Anterior cingulate cortex (tissue), 58 donors: ENCODE data around the gene DHODH.

Experiments
- DNase-seq, 58 donors: peaks; one replicate each; lab custom pipeline; 2025; lab: John Stamatoyannopoulos, UW

DHODH gene

GRCh38 chr16:72013389-72013788, 4.8 kb downstream of the DHODH start:
- DNase-seq: no peak

DNA sequence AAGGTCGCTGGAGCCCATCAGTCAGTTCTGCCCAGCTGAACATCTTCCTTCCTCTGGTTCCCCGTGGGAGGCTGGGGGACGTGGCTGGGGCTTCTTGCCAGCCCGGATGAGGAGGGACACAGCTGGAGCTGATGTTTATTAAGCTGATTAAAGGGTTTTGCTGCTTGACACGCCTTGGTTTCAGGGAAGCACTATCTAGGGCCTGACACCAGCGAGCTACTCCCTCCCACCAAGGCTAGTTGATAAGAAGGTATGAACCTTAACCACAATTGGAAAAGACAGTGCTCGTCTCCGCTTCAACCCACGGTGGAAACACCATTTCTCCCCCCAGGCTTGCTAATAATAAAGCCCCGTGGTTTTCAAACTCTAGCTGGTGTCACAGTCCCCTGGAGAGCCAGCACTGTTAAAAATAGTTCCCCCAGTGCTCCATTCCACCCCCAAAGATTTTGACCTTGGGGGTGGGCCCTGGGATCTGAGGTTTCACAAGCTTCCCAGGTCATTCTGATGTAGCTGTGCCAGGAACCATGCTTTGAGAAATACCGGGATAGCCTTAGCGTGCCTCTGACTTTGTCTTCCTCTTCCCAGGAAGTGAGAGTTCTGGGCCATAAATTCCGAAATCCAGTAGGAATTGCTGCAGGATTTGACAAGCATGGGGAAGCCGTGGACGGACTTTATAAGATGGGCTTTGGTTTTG, 5.5 kb downstream of the DHODH start:
- DNase-seq: no peak

GRCh38 chr16:72014675-72015074, 6.1 kb downstream of the DHODH start:
- DNase-seq: no peak

DNA sequence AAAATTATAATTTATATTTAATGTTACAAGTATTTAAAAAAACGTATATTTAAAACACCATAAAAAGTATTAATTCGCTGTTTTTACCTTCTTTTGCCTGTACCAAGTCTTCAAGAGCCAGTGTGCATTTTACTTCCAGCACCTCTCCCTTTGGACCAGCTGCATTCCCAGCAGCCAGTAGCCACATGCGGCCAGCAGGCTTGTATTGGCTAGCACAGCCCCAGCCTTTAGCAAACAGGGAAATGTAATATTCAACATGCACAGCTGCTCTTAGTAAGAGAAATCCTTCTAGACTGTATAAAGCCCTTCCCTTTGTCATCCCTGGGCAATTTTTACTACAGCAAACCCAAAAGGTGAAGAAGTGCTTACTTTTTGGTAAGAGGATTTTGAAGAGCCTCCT, 6.6 kb downstream of the DHODH start:
- no peak for DNase-seq

DNA sequence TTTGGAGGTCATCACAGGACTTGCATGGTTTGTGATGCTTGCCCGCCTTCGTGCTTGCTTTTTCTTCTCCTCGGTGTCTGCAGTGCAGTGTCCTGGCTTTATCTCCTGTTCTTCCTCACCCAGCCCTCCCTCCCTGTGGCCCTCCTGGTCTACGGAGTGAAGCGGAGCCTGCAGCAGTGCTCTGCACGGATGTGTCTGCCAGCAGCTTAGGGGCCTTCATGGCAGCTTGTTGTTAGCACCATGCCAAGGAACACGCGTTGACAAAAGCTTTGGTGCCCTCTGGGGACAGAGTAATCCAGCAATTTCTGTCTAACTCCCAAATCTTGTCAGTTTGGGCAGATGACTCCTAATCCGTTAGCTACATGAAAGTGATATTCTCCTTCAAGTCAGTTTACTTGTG, 9.9 kb downstream of the DHODH start:
- peak in 4 of 58 donors; percentile 8 to 34 (median 11) for DNase-seq

- DNase-seq: no peak
Observed at GRCh38 chr16:72021043-72021442, 12.5 kb downstream of the DHODH start.

DNA sequence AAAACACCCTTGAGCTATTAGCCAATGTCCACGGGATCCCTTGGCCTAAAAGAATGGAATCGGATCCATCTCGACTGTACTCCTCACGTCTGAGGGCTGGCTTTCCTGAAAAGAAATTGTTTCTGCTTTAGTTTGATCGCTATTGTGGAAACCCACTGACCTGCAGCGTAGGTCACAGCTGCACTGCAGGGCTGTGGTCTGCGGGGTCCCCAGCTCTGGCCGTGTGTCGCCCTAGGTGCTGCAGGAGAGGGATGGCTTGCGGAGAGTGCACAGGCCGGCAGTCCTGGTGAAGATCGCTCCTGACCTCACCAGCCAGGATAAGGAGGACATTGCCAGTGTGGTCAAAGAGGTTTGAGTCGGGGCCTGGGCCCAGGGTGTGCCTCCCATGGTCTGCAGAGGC, 13.6 kb downstream of the DHODH start:
- DNase-seq: no peak

- DNase-seq: no peak
Observed at GRCh38 chr16:72023962-72024361, 15.4 kb downstream of the DHODH start.

DNA sequence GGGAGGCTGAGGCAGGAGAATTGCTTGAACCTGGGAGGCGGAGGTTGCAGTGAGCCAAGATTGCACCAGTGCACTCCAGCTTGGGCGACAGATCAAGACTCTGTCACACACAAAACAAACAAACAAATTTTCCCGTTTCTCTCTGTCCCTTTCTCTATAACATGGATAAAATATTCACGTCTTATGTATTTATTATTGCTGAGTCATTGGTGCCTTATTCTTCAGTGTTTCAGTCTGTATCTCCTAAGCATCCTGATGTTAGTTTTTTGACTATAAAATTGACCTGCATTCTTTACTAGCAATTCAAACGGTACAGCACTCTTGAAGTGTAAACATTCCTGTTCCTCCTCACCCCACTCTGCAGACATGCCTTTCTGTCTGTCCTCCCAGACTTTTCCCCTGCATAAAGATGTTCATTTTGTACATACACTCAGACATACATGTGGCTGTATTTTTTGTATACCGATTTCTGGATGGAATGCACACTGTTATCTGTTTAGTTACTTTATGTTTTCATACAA, 16.4 kb downstream of the DHODH start:
- no peak for DNase-seq

- DNase-seq: peak in 42 of 58 donors; percentile 5 to 71 (median 30)
Observed at GRCh38 chr16:72025404-72026114, 17.0 kb downstream of the DHODH start.

- DNase-seq: no peak
Observed at GRCh38 chr16:72027669-72028378, 19.3 kb downstream of the DHODH start.

- DNase-seq: no peak
Observed at GRCh38 chr16:72029567-72030271, 21.2 kb downstream of the DHODH start.

GRCh38 chr16:72033437-72033836, 24.9 kb downstream of the DHODH start:
- no peak for DNase-seq

GRCh38 chr16:72036098-72036497, 27.6 kb downstream of the DHODH start:
- no peak for DNase-seq

DNA sequence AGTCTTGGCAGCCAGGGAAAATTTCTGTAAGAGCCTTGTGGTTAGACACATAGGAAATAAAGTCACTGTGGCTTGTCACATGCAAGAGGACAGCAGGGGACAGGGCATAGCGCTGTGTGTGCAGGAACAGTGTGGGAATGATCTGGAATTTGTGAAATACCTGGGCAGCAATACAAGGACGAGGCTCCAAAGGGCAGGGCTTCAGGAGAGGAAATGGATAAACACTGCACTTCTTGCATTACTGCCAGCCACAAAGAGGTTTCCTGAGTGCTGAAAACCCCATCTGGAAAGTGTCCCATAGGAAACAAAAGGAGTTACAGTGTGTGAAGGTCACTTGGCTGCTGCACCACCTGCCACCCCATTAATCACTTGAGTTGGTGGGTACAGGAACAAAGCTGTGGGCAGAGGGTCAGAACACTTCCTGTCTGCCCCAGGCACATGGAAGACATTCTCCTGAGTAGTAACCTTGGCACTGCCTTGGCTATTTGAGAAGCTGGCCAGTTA, 33.7 kb downstream of the DHODH start:
- DNase-seq: peak in 7 of 58 donors; percentile 3 to 33 (median 9)

DNA sequence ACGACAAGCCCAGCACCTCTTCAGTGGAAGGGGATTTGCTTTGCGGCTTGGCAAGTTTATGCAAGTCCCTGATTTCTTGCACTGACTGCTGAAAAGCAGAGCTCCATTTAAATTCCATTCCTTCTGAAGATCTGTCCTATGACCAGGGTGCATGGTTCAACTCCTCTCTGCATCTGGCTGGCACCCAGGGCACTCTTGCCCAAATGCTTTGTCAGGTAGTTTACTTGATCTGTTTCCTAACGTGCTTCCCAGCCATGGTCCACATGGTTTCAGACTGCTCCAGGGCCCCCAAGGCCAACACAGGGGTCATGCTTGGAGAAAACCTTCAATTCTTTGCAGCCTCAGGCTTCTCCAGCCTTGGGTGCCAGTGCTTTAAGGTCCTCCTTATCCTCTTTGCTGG, 34.5 kb downstream of the DHODH start:
- DNase-seq: no peak

DNA sequence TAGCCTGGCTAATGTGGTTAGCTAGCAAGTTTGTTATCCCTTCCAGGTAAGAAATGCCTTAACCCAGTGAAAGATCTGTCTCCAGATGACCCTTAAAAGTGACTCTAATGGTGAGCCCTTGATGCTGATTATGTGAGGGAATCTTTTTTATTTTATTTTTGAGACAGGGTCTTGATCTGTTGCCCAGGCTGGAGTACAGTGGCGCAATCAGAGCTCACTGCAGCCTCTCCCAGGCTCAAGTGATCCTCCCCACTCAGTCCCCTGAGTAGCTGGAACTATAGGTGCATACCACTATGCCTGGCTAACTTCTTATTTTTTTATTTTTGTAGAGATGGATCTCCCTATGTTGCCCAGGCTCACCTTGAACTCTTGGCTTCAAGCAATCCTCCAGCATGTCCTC, 35.0 kb downstream of the DHODH start:
- no peak for DNase-seq

DNA sequence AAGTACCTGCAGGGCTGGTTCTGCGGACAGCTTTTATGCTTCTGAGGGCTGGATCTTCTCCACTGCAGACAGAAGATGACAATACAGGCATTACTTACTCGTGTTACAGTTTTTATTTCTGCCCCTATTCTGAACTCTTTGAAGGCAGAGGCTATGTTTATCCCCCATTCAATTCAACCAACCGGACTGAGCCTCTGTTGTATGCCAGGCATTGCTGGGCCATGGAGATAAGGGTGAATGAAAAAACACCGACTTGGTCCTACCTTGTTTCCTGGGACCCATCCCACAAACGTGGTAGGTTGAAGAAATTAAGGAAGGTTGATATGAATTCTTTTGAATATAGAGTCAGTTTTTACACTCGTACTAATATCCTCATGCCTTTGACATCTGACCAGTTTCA, 35.8 kb downstream of the DHODH start:
- DNase-seq: no peak

DNA sequence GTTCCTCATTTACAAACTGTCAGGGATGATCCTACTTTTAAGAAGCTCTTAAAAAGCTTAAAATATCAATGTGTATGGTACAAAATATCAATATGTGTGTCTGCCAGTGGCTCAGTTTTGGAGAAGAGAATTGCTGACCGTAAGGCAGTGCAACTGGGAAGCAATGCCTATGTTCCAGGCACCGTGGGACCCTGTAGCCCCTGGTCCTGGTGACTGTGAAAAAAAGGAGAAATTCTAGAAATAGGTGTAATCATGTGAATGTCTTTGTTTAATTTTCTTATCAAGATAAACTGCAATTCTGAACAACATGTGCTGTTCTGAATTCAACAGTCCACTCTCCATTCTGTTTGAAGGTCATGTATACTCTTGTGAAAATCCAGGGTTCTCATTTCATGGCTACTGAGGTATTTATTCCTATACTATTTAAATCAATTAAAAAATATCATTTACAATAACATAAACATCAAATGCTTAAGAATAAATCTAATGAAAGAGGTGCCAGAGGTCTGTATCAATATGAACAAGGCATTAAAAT, 36.3 kb downstream of the DHODH start:
- DNase-seq: no peak

DNA sequence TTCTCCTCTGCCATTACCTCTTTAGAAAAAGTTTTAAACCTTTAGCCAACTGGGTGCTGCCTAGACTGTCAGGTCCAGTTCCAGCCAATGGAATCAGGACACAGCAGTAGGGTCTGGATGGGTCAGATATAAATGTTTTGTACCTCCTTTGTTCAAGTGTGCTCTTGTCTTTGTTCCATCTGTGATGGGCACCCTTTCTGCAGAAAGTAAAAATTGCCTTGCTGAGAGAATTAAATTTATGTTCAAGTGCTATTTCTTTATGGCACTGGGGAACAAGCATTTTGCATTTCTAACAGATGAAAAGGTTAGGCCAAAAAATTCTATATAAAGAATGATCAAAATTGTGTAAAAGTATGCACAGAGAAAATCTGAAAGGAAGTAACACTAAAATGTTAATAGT, 40.6 kb downstream of the DHODH start:
- no peak for DNase-seq
